Lung microvascular endothelial cell (primary cell): ENCODE results near the gene ALCAM. TPM values are rescaled to one million over a fixed set of nuclear protein-coding genes. Genes with fewer than 3 reads are reported as not detected.

Experiments used
- DNase-seq, 2 donors: peaks; one replicate each; pipeline versions ENCODE4 v3.0.0 to v3.0.0-alpha.2; 2010; ENCODE audit warnings: low read depth in 2 of 2
- total RNA-seq: library from RNA; depleted of rRNA; stranded (reverse); fragments of >200 nt; gene quantifications from 2 replicates; pipeline ENCODE4 v1.2.1, GENCODE V29; 2014

ALCAM gene
- total RNA-seq, 1 donor from 2014 or later, result 21.4 TPM

GRCh38 chr3:105425153-105425502 lies 58.4 kb downstream of the ALCAM start:
- DNase-seq, result no peak

GRCh38 chr3:105427332-105427731 lies 60.6 kb downstream of the ALCAM start:
- no peak for DNase-seq

GRCh38 chr3:105429034-105429762 lies 62.5 kb downstream of the ALCAM start:
- no peak for DNase-seq

GRCh38 chr3:105430455-105430854 lies 63.7 kb downstream of the ALCAM start:
- DNase-seq, result no peak

- peak in 1 of 2 donors; percentile 25 for DNase-seq
Observed at GRCh38 chr3:105431200-105431599, 64.5 kb downstream of the ALCAM start.

GRCh38 chr3:105435277-105435676 lies 68.6 kb downstream of the ALCAM start:
- no peak for DNase-seq

GRCh38 chr3:105436687-105437086 lies 70.0 kb downstream of the ALCAM start:
- no peak for DNase-seq

- DNase-seq, result no peak
Observed at GRCh38 chr3:105440113-105440512, 73.4 kb downstream of the ALCAM start.

GRCh38 chr3:105444725-105445124 lies 78.0 kb downstream of the ALCAM start:
- peak in 1 of 2 donors; percentile 5 for DNase-seq

- no peak for DNase-seq
Observed at GRCh38 chr3:105448338-105448982, 81.8 kb downstream of the ALCAM start.

GRCh38 chr3:105449414-105449813 lies 82.7 kb downstream of the ALCAM start:
- no peak for DNase-seq

- no peak for DNase-seq
Observed at GRCh38 chr3:105456017-105456416, 89.3 kb downstream of the ALCAM start.

GRCh38 chr3:105458518-105459215 lies 92.0 kb downstream of the ALCAM start:
- DNase-seq, result no peak

- peak; percentile 7 to 13 for DNase-seq
Observed at GRCh38 chr3:105459566-105460290, 93.0 kb downstream of the ALCAM start.

- DNase-seq, result no peak
Observed at GRCh38 chr3:105463620-105464019, 96.9 kb downstream of the ALCAM start.

- no peak for DNase-seq
Observed at GRCh38 chr3:105465251-105465853, 98.6 kb downstream of the ALCAM start.

- DNase-seq, result no peak
Observed at GRCh38 chr3:105466072-105466471, 99.4 kb downstream of the ALCAM start.

GRCh38 chr3:105466495-105467404 lies 100.0 kb downstream of the ALCAM start:
- DNase-seq, result no peak

GRCh38 chr3:105470851-105471250 lies 104.1 kb downstream of the ALCAM start:
- peak in 1 of 2 donors; percentile 19 for DNase-seq

GRCh38 chr3:105473521-105474223 lies 107.0 kb downstream of the ALCAM start:
- DNase-seq, result peak in 1 of 2 donors; percentile 15
